Stimulated activated CD8-positive, alpha-beta memory T cell treated with anti-CD3 and anti-CD28 coated beads, Interleukin-15, amount 100 ng/mL, for 24 hours (primary cell): ENCODE measurements around the gene UGT1A6.
"Not testable (repeated sequence)": the region's sequence is repeated elsewhere in the genome, so short reads cannot be mapped to it uniquely, and the experiment has no call there.

Source experiments
- DNase-seq: peaks from one replicate; pipeline ENCODE4 v3.0.0-alpha.2; 2020; ENCODE audit warnings: low read depth

The UGT1A6 gene

GRCh38 chr2:233728723-233729301 is 36.1 kb downstream of the UGT1A6 start, which contains the start of gene UGT1A3:
Gene UGT1A3 (plus strand): TSS chr2:233729042. CDS start chr2:233729127, 85 bp downstream.
- no peak for DNase-seq

GRCh38 chr2:233736868-233737653 is 44.4 kb downstream of the UGT1A6 start:
- not testable (repeated sequence) for DNase-seq

GRCh38 chr2:233740870-233741269 is 48.2 kb downstream of the UGT1A6 start:
- DNase-seq = no peak

- no peak for DNase-seq
These were observed 51.0 kb downstream of the UGT1A6 start for GRCh38 chr2:233743464-233744259.

- no peak for DNase-seq
These were observed 52.5 kb downstream of the UGT1A6 start for GRCh38 chr2:233745073-233745755.

DNA sequence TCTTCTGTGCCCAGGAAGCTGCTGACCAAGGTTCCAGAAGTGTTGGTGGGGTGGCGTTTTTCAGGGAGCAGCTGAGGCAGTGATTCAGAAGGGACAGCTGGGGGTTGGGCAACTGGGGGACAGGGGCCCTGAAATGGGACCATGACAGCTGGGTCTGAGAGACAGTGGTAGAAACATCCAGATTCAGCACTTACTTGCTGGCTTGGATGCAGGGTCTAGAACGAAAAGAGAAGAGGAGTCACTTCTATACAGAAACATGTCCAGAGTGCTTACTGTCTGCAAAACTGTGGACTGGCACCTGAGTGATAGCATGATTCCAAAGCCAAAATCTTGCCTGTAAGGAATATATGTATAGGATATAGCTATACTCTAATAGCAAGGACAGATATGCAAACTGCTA is 53.1 kb downstream of the UGT1A6 start:
- DNase-seq = not testable (repeated sequence)

GRCh38 chr2:233746475-233747282 is 54.0 kb downstream of the UGT1A6 start:
- no peak for DNase-seq

GRCh38 chr2:233747283-233747544 is 54.5 kb downstream of the UGT1A6 start:
- DNase-seq = no peak

- not testable (repeated sequence) for DNase-seq
These were observed 58.0 kb downstream of the UGT1A6 start for GRCh38 chr2:233750689-233751088.

GRCh38 chr2:233751212-233752009 is 58.7 kb downstream of the UGT1A6 start:
- not testable (repeated sequence) for DNase-seq

DNA sequence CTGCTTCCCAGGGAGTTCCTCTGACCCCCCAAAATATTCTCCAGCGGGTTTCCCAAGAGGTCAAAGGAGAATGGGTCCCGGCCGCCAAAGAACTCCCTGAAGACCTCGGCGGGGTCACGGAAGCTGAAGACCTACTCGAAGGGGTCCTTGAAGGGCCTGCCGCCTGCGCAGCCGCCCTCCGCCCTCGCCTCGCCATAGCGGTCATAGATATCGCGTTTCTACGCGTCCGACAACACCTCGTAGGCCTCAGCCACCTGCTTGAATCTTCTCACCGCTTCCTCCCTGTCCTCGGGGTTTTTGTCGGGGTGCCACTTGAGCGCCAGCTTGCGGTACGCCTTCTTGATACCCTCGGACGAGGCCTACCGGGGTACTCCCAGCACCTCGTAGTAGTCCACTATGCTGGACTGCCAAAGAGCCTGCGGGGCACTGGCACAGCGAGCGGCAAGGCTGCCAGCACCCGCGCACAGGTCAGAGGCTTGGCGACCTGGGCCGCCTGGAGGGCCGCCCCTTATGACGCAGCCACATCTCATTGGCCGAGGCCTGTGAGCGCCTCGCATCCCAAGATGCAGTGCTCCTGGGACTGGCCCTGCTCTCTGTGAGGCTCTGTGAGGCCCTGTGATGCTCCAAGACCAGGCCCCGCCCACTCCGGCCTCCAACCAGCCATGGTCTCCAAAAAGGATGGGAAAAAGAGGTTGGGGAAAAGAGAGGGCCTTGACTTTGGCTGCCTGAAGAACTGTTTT is 62.4 kb downstream of the UGT1A6 start:
- no peak for DNase-seq

DNA sequence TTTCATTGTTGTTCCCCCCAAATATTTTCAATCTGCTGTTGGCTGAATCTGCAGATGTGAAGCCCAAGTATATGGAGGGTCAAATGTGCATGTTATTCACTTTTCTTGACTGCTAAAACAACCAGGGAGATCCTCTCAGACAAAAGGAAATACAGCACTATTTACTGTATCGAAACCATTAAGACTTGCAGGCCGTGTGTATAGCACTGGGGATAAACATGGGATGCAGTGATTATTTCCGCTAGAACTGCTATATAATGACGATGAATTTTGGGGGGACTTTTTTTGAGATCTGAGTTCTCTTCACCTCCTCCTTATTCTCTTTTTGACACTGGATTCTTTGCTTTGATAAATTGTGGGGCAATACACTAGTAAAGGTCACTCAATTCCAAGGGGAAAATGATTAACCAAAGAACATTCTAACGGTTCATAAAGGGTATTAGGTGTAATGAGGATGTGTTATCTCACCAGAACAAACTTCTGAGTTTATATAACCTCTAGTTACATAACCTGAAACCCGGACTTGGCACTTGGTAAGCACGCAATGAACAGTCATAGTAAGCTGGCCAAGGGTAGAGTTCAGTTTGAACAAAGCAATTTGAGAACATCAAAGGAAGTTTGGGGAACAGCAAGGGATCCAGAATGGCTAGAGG is 63.9 kb downstream of the UGT1A6 start:
- no peak for DNase-seq

- no peak for DNase-seq
These were observed 65.5 kb downstream of the UGT1A6 start for GRCh38 chr2:233758141-233758540.

DNA sequence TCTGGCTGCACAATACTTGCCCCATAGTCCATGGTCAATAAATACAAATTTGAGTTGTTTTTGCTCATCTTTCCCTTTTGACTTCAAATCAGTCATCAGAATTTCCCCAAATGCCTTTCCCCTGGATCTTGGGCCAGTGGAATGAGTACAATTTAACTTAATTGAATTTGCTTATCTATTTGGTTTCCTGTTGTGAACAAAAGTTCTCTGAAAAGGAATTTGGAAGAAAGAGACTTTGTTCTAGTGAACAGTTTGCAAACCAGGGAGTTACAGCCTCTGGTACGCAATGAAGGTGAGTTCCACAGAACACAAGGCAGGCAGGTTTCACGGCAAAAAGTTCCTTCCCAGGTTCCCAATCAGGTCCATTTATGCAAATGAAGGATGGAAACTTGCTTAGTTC is 66.2 kb downstream of the UGT1A6 start:
- DNase-seq = no peak

- no peak for DNase-seq
These were observed 67.4 kb downstream of the UGT1A6 start, which contains the start of gene UGT1A1 for GRCh38 chr2:233760043-233760442. Gene UGT1A1 (plus strand): TSS chr2:233760270. CDS start chr2:233760288, 18 bp downstream.

GRCh38 chr2:233761040-233761769 is 68.5 kb downstream of the UGT1A6 start:
- no peak for DNase-seq

GRCh38 chr2:233764264-233764663 is 71.6 kb downstream of the UGT1A6 start:
- DNase-seq = no peak

- no peak for DNase-seq
These were observed 72.1 kb downstream of the UGT1A6 start for GRCh38 chr2:233764761-233765160.

GRCh38 chr2:233766416-233766815 is 73.7 kb downstream of the UGT1A6 start:
- DNase-seq = no peak
